Glutamatergic neuron (in vitro differentiated cells): ENCODE measurements around the gene DUSP14. TPM values are rescaled to one million over a fixed set of nuclear protein-coding genes. Genes with fewer than 3 reads are reported as not detected.
A peak's percentile ranks its signal among the peaks of the same experiment; 100 is the strongest.

ENCODE experiments used
- DNase-seq: peaks from one replicate; pipeline ENCODE4 v3.0.0; 2022
- H3K27ac Mint-ChIP-seq: one replicate; pipeline ENCODE4 v1.8.0; 2020; ENCODE audit warnings: mild to moderate bottlenecking, mixed read lengths, inconsistent platforms; ENCODE audit not compliant: unreplicated experiment
- H3K27me3 Mint-ChIP-seq: one replicate; pipeline ENCODE4 v1.8.0; 2020; ENCODE audit warnings: mild to moderate bottlenecking, moderate library complexity, mixed read lengths, inconsistent platforms; ENCODE audit not compliant: unreplicated experiment
- H3K36me3 Mint-ChIP-seq: one replicate; pipeline ENCODE4 v1.8.0; 2020; ENCODE audit warnings: mild to moderate bottlenecking, mixed read lengths, inconsistent platforms; ENCODE audit not compliant: unreplicated experiment
- H3K4me1 Mint-ChIP-seq: one replicate; pipeline ENCODE4 v1.8.0; 2020; ENCODE audit warnings: mild to moderate bottlenecking, low read depth, mixed read lengths, inconsistent platforms; ENCODE audit not compliant: unreplicated experiment
- H3K4me3 Mint-ChIP-seq: one replicate; pipeline ENCODE4 v1.8.0; 2020; ENCODE audit warnings: mild to moderate bottlenecking, mixed read lengths, inconsistent platforms; ENCODE audit not compliant: unreplicated experiment
- H3K9me3 Mint-ChIP-seq: one replicate; pipeline ENCODE4 v1.8.0; 2020; ENCODE audit warnings: mild to moderate bottlenecking, moderate library complexity, mixed read lengths, inconsistent platforms; ENCODE audit not compliant: unreplicated experiment
- CTCF ChIP-seq: fragments of 200-600 bp; sonication (generic); IDR thresholded peaks from one replicate; pipeline ENCODE4 v1.5.0; 2021; ENCODE audit not compliant: partially characterized antibody, unreplicated experiment
- total RNA-seq: library from RNA; stranded (reverse); fragmentation: NEBNext Ultra II Directional; extraction: Animal tissue kit (Norgen Biotek cat#: 25700); gene quantifications from one replicate; pipeline ENCODE4 v1.2.1, GENCODE V29; 2021; ENCODE audit not compliant: unreplicated experiment

Gene DUSP14
- total RNA-seq, 1 donor from 2014 or later: 10.0 TPM

- Mint-ChIP-seq H3K36me3 (no peaks in the 10 kb centered on the region), H3K4me1 (peaks cover 35% of the 10 kb centered on the region), H3K27me3 (peaks cover 3% of the 10 kb centered on the region), H3K4me3 (peak overlapping the region; percentile 32), H3K9me3 (peaks cover 2% of the 10 kb centered on the region), H3K27ac (no peak overlapping the region)
- DNase-seq: no peak
- TF ChIP-seq CTCF: no peak
Measured at GRCh38 chr17:37478187-37478586, 11.5 kb upstream of the DUSP14 start.

- DNase-seq: no peak
- peaks cover 6% of the 10 kb centered on the region for H3K9me3 Mint-ChIP-seq
- no peak overlapping the region for H3K27ac Mint-ChIP-seq
- H3K4me3 Mint-ChIP-seq: no peak overlapping the region
- H3K4me1 Mint-ChIP-seq: peaks cover 43% of the 10 kb centered on the region
- TF ChIP-seq CTCF: no peak
- H3K36me3 Mint-ChIP-seq: no peaks in the 10 kb centered on the region
- peaks cover 6% of the 10 kb centered on the region for H3K27me3 Mint-ChIP-seq
Measured at GRCh38 chr17:37479025-37479424, 10.7 kb upstream of the DUSP14 start.

- Mint-ChIP-seq H3K27ac (no peak overlapping the region), H3K4me1 (peaks cover 43% of the 10 kb centered on the region)
Measured at GRCh38 chr17:37480427-37480826, 9.3 kb upstream of the DUSP14 start.

GRCh38 chr17:37481001-37481665 lies 8.6 kb upstream of the DUSP14 start:
- Mint-ChIP-seq H3K36me3 (peaks cover 4% of the 10 kb centered on the region), H3K9me3 (peaks cover 6% of the 10 kb centered on the region), H3K27me3 (peaks cover 9% of the 10 kb centered on the region), H3K4me1 (peaks cover 41% of the 10 kb centered on the region), H3K27ac (no peak overlapping the region), H3K4me3 (no peak overlapping the region)
- no peak for TF ChIP-seq CTCF
- no peak for DNase-seq

More at GRCh38 chr17:37480427-37480826, 9.3 kb upstream of the DUSP14 start:
- no peak for DNase-seq
- TF ChIP-seq CTCF: no peak
- Mint-ChIP-seq H3K9me3 (peaks cover 6% of the 10 kb centered on the region), H3K27me3 (peaks cover 6% of the 10 kb centered on the region), H3K36me3 (no peaks in the 10 kb centered on the region), H3K4me3 (no peak overlapping the region)

- Mint-ChIP-seq H3K4me3 (peak overlapping the region; percentile 40), H3K27ac (peak overlapping the region; percentile 94), H3K4me1 (peaks cover 35% of the 10 kb centered on the region), H3K9me3 (peaks cover 4% of the 10 kb centered on the region), H3K36me3 (peaks cover 4% of the 10 kb centered on the region), H3K27me3 (peaks cover 14% of the 10 kb centered on the region)
- no peak for TF ChIP-seq CTCF
- no peak for DNase-seq
Measured at GRCh38 chr17:37483311-37484039, 6.2 kb upstream of the DUSP14 start.
